ENCODE data around the gene CBY1.
A peak's percentile ranks its signal among the peaks of the same experiment; 100 is the strongest.

CBY1 gene

GRCh38 chr22:38656256-38657044 is at the start of gene CBY1, which contains the start of gene FAM227A:
Gene CBY1, plus strand, starts transcription at chr22:38656638. Its CDS starts 11,417 bp downstream, at chr22:38668055.
Gene FAM227A, minus strand, starts transcription at chr22:38656392. Its CDS starts 6,224 bp downstream, at chr22:38650168.
- TF ChIP-seq CTCF (IDR thresholded peaks at IDR 0.05; ENCODE audit: insufficient read depth, missing control alignments), result no peak
- DNase-seq (ENCODE audit: insufficient read length, low spot score) (peak; percentile 77), FAIRE-seq (no peak)

DNA sequence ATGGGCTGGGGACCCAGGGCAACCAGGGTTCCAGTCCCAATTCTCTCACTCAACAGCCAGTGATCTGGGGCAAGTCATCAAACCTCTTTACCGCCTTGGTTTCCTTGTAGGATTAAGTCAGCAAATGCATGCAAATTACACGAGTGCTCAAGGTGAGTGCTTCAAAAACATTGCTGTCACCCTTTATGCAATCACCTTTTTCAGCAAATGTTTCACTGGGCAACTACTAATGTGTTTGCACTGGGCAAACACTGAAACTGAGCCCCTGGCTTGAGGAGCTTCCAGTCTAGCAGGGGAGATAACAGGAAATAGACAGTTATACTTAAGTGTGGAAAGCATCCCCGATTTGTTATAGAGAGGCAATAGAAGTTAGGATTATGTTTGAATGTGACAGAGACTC is 48.8 kb upstream of the CBY1 start:
- TF ChIP-seq CTCF (IDR thresholded peaks at IDR 0.05; ENCODE audit: insufficient read depth, missing control alignments), result no peak
- DNase-seq (ENCODE audit: insufficient read length, low spot score), result no peak
- no peak for FAIRE-seq

DNA sequence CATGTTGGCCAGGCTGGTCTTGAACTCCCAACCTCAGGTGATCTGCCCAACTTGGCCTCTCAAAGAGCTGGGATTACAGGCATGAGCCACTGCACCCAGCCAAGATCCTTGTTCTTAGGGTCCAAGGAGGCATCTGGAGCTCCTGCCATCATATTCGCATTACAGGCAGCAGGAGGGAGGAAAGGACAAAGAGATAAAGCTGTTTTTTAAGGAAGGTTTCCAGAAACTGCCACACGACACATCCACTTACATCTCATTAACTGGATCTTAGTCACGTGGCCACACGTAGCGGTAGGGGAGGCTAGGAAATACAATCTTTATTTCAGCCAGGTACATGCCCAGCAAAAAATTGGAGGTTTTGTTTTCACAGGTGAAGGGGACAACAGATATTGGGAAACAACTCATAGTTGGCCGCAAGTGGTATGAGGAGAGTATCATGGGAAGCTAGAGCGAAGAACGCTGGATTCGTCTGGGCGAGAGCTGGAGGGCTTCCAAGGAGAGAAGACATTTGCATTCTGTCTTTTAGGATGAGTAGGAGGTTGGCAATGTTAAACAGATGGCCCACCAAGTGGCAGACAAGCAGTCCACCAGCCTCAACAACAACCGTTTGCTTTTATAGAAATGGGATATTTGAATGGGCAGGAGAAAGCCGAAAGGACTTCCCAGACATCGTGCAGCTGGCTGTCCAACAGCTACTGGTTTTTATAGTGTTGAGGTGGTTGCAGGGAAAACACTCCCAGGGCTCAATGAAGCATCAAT is 47.3 kb upstream of the CBY1 start:
- FAIRE-seq, result no peak
- DNase-seq (ENCODE audit: insufficient read length, low spot score), result no peak
- TF ChIP-seq CTCF (IDR thresholded peaks at IDR 0.05; ENCODE audit: insufficient read depth, missing control alignments), result no peak

DNA sequence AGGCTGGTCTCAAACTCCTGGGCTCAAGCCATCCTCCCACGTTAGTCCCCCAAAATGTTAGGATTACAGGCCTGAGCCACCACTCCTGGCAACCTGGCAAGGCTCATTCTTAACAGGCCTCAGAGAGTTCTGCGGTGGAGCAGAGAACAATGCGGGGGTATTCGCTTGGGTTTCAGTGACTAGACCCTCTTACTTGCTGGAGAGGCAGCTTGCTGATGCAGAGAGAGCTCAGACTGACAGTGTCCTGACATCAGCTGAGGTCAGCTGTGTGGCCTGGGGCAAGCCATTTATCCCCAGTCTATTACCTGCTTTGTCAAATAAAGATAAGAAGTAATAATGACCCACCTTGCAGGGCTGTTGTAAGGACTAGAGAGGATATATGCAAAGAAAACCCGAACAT is 46.2 kb upstream of the CBY1 start:
- no peak for DNase-seq (ENCODE audit: insufficient read length, low spot score)
- TF ChIP-seq CTCF (IDR thresholded peaks at IDR 0.05; ENCODE audit: insufficient read depth, missing control alignments), result no peak
- FAIRE-seq, result no peak

DNA sequence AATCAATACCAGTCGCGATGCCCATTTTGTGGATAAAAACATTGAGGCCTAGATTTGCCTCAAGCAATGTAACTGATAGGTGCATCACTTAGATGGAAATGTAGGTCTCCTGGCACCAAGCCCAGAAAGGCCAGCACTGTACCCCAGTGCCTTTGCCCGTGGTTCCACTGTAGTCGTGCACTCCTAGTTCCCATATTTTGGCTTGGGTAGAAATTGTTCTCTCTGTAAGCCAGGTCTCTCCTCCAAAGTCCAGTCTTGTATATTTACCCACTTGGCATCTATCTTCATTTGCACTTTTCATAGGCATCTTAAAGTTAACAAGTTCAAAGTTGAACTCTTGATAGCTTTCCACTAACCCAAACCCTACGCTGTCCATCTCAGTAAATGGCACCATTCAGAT is 44.9 kb upstream of the CBY1 start:
- no peak for TF ChIP-seq CTCF (IDR thresholded peaks at IDR 0.05; ENCODE audit: insufficient read depth, missing control alignments)
- DNase-seq (ENCODE audit: insufficient read length, low spot score) (no peak), FAIRE-seq (no peak)

DNA sequence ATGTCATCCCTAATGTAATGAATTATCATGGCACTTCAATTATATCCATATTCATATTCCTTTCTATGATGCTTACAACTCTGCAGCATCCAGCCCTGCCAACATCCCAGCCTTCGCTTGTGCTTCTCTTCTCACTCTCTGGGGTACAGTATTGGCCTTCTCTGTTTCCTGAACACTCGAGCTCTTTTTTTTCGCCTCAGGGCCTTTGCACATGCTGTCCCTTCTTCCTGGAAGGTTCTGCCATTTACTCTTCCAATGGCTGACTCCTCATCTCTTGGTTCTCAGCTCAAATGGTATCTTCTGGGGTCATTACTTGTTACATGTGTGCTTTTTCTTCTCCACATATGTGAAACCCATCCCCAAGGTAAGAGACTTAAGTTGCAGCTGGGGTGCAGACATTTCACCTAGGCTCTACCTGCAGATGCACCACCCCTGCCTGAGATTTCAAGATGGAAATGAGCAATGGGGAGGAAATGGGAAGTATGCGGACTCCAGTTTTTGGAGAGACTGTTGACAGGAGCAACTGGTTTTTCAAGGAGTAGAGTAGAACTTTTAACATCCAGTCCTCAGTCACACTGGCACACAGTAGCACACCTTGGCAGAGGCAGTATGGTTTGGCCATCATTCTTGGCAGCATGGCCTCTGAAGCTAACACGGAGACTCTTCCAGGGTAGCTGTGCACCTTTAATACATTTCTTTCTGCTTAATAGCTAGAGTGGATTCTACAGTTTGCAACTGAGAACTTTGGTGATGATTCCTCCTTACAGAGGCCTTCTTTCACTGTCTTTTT is 44.0 kb upstream of the CBY1 start:
- DNase-seq (ENCODE audit: insufficient read length, low spot score) (no peak), FAIRE-seq (no peak)
- TF ChIP-seq CTCF (IDR thresholded peaks at IDR 0.05; ENCODE audit: insufficient read depth, missing control alignments), result no peak

All from D721Med (cell line).